Loucy (cell line): ENCODE data around the gene ATG16L2.

ENCODE experiments used
- H2AFZ ChIP-seq: fragments of 200-600 bp; sonication (generic); 2 replicates; pipeline ENCODE4 v1.6.0; 2016; ENCODE audit warnings: antibody characterized with exemption, mild to moderate bottlenecking, low read length, moderate library complexity
- H3F3A ChIP-seq: fragments of 200-600 bp; 2 replicates; pipeline ENCODE4 v1.6.0; 2016; ENCODE audit warnings: antibody characterized with exemption, low read depth, mild to moderate bottlenecking
- H3K27me3 ChIP-seq: fragments of 200-600 bp; sonication (generic); 2 replicates; pipeline ENCODE4 v1.6.1; 2014; ENCODE audit warnings: low read length, mild to moderate bottlenecking; ENCODE audit not compliant: insufficient read depth, poor library complexity, severe bottlenecking
- H3K36me3 ChIP-seq: fragments of 200-600 bp; sonication (generic); 2 replicates; pipeline ENCODE4 v1.6.1; 2016; ENCODE audit warnings: low read length; ENCODE audit not compliant: insufficient read depth
- H3K4me1 ChIP-seq: fragments of 200-600 bp; sonication (generic); 2 replicates; pipeline ENCODE4 v1.5.1; 2014; ENCODE audit warnings: low read length, mild to moderate bottlenecking; ENCODE audit not compliant: insufficient read depth, poor library complexity, severe bottlenecking
- H3K4me2 ChIP-seq: fragments of 200-600 bp; sonication (generic); 2 replicates; pipeline ENCODE4 v1.6.0; 2014; ENCODE audit warnings: antibody characterized with exemption, low read length, low read depth, mild to moderate bottlenecking; ENCODE audit not compliant: poor library complexity, severe bottlenecking
- H3K4me3 ChIP-seq: fragments of 200-600 bp; sonication (generic); 2 replicates; pipeline ENCODE4 v1.5.1; 2014; ENCODE audit warnings: low read length, mild to moderate bottlenecking, mixed read lengths; ENCODE audit not compliant: poor library complexity, severe bottlenecking
- H3K79me2 ChIP-seq: fragments of 200-600 bp; sonication (generic); 2 replicates; pipeline ENCODE4 v1.6.1; 2014; ENCODE audit warnings: low read length; ENCODE audit not compliant: insufficient read depth
- H3K9ac ChIP-seq: fragments of 200-600 bp; sonication (generic); 2 replicates; pipeline ENCODE4 v1.6.0; 2014; ENCODE audit warnings: mild to moderate bottlenecking, low read depth, low read length, moderate library complexity; ENCODE audit not compliant: poor library complexity, severe bottlenecking
- H3K9me2 ChIP-seq: fragments of 200-600 bp; sonication (generic); replicated peaks from 2 replicates; pipeline ENCODE4 v1.6.1; 2016; ENCODE audit warnings: low read depth, low read length, mixed read lengths
- H3K9me3 ChIP-seq: fragments of 200-600 bp; sonication (generic); 2 replicates; pipeline ENCODE4 v1.6.1; 2014; ENCODE audit warnings: mild to moderate bottlenecking, antibody characterized with exemption, low read length, low read depth; ENCODE audit not compliant: insufficient read depth
- H4K20me1 ChIP-seq: fragments of 200-600 bp; sonication (generic); 2 replicates; pipeline ENCODE4 v1.6.0; 2014; ENCODE audit warnings: antibody characterized with exemption, low read length, mild to moderate bottlenecking; ENCODE audit not compliant: insufficient read depth, poor library complexity, severe bottlenecking
- EZH2phosphoT487 ChIP-seq: fragments of 200-600 bp; IDR thresholded peaks from 2 replicates; pipeline ENCODE4 v1.6.1; 2018; ENCODE audit warnings: antibody characterized with exemption, mild to moderate bottlenecking, moderate library complexity, borderline replicate concordance
- TF ChIP-seq, protein P1 (sequence below): fragments of 200-600 bp; sonication (generic); conservative IDR thresholded peaks from 2 replicates; pipeline ENCODE4 v1.5.1; 2014; ENCODE audit warnings: mild to moderate bottlenecking, antibody characterized with exemption, low read length

The ATG16L2 gene

GRCh38 chr11:72828081-72828567 lies 13.9 kb downstream of the ATG16L2 start:
- Histone ChIP-seq H4K20me1 (no peaks in the 10 kb centered on the region), H3K4me3 (no peak overlapping the region), H3F3A (no peaks in the 10 kb centered on the region), H3K9me2 (no peaks in the 10 kb centered on the region), H3K27me3 (no peaks in the 10 kb centered on the region), H3K4me2 (no peak overlapping the region), H3K79me2 (no peaks in the 10 kb centered on the region), H3K4me1 (no peaks in the 10 kb centered on the region), H3K9ac (no peak overlapping the region), H3K36me3 (peaks cover 44% of the 10 kb centered on the region; the same call in 1 of the 2 replicates), H3K9me3 (no peaks in the 10 kb centered on the region), H2AFZ (no peak overlapping the region)
- TF ChIP-seq, protein P1, sequence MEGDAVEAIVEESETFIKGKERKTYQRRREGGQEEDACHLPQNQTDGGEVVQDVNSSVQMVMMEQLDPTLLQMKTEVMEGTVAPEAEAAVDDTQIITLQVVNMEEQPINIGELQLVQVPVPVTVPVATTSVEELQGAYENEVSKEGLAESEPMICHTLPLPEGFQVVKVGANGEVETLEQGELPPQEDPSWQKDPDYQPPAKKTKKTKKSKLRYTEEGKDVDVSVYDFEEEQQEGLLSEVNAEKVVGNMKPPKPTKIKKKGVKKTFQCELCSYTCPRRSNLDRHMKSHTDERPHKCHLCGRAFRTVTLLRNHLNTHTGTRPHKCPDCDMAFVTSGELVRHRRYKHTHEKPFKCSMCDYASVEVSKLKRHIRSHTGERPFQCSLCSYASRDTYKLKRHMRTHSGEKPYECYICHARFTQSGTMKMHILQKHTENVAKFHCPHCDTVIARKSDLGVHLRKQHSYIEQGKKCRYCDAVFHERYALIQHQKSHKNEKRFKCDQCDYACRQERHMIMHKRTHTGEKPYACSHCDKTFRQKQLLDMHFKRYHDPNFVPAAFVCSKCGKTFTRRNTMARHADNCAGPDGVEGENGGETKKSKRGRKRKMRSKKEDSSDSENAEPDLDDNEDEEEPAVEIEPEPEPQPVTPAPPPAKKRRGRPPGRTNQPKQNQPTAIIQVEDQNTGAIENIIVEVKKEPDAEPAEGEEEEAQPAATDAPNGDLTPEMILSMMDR, result no peak
- TF ChIP-seq EZH2phosphoT487, result no peak

- TF ChIP-seq, protein P1, result no peak
- no peak for TF ChIP-seq EZH2phosphoT487
- H3K79me2 ChIP-seq, result no peaks in the 10 kb centered on the region
- no peak overlapping the region for H3K4me3 ChIP-seq
- peaks cover 42% of the 10 kb centered on the region; the same call in 1 of the 2 replicates for H3K36me3 ChIP-seq
- H3K9ac ChIP-seq, result no peak overlapping the region
- H2AFZ ChIP-seq, result no peak overlapping the region
- no peak overlapping the region for H3K4me2 ChIP-seq
- no peaks in the 10 kb centered on the region for H3F3A ChIP-seq
- H3K9me2 ChIP-seq, result no peaks in the 10 kb centered on the region
- H3K4me1 ChIP-seq, result no peaks in the 10 kb centered on the region
- no peaks in the 10 kb centered on the region for H4K20me1 ChIP-seq
- no peaks in the 10 kb centered on the region for H3K9me3 ChIP-seq
- H3K27me3 ChIP-seq, result no peaks in the 10 kb centered on the region
These were observed 14.5 kb downstream of the ATG16L2 start for GRCh38 chr11:72828692-72829101.

DNA sequence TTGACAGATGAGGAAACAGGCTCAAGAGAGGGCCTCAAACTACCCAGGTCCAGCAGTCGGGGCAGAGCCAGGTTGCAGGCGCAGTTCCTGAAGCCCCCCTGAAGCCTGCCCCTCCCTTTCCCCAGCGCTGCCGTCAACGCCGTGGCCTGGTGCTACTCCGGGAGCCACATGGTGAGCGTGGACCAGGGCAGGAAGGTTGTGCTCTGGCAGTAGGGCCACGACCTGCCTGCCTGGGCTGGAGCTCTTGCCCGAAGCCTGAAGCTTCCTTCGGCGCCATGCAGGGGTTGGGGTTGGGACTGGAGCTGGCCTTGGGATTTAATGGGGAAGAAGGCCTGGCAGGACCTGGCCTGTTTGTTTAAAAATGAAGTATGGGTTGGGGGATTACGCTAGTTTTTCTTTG lies 15.0 kb downstream of the ATG16L2 start:
- no peak for TF ChIP-seq EZH2phosphoT487
- TF ChIP-seq, protein P1, result no peak
- Histone ChIP-seq H3K4me1 (no peaks in the 10 kb centered on the region), H3K4me2 (no peak overlapping the region), H4K20me1 (no peaks in the 10 kb centered on the region), H3K4me3 (no peak overlapping the region), H3K9ac (no peak overlapping the region), H3K9me2 (no peaks in the 10 kb centered on the region), H3F3A (no peaks in the 10 kb centered on the region), H3K79me2 (no peaks in the 10 kb centered on the region), H3K36me3 (peaks cover 37% of the 10 kb centered on the region; the same call in 1 of the 2 replicates), H2AFZ (no peak overlapping the region), H3K27me3 (no peaks in the 10 kb centered on the region), H3K9me3 (no peaks in the 10 kb centered on the region)
